ENCODE results near the gene CAPG. TPM values are rescaled to one million over a fixed set of nuclear protein-coding genes. Genes with fewer than 3 reads are reported as not detected.

The CAPG gene
- total RNA-seq, 2 experiments from 2014 or later = 8.1 to 9.8 TPM

DNA sequence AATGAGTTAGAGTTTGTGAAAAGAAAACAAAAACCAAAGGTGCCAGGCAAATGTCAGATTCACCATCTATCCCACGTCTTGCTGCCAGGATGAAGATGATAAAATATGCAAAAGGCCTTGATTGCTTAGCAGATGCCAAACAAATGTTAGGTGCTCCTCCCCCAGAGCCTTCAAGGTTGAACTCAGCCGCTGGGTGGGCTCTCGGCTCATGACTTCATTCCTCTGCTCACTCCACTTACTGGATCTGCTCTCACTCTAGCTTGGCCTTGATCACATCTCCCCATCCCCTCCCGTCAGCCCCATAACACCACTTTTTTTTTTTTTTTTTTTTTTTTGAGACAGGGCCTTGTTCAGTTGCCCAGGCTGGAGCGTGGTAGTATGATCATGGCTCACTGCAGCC, 46.9 kb upstream of the CAPG start:
- no peak overlapping the region for H2AFZ ChIP-seq (ENCODE audit: low read length)
- peaks cover 5% of the 10 kb centered on the region for H3K4me1 ChIP-seq (ENCODE audit: insufficient read depth, low read length, poor library complexity, severe bottlenecking)
- H3K4me2 ChIP-seq (ENCODE audit: low read length) = no peak overlapping the region
- H3K27ac ChIP-seq (ENCODE audit: low read depth, low read length, poor library complexity, severe bottlenecking) = no peak overlapping the region
- no peaks in the 10 kb centered on the region for H3K9me2 ChIP-seq (ENCODE audit: insufficient read depth, low read length)
- ChIA-PET POLR2A (no interaction called here), CTCF (ENCODE audit: unreplicated experiment) (no interaction called here)
- BruUV-seq (replicated peaks) = no TSS peak
- no peaks in the 10 kb centered on the region for H3K9me3 ChIP-seq (ENCODE audit: low read length)
- no peaks in the 10 kb centered on the region for H3K36me3 ChIP-seq (ENCODE audit: insufficient read depth, low read length)
- H3K79me2 ChIP-seq (ENCODE audit: insufficient read depth, low read depth, low read length) = no peaks in the 10 kb centered on the region
- H3K4me3 ChIP-seq (ENCODE audit: low read depth, low read length, poor library complexity, severe bottlenecking) = no peak overlapping the region
- DNase-seq (ENCODE audit: low spot score) = no peak
- TF ChIP-seq EZH2phosphoT487 (IDR thresholded peaks at IDR 0.05; ENCODE audit: borderline replicate concordance, low read depth, low read length) (no peak), CTCF (conservative IDR thresholded peaks at IDR 0.05; ENCODE audit: low read length) (no peak)
- H4K20me1 ChIP-seq (ENCODE audit: insufficient read depth, low read length) = no peaks in the 10 kb centered on the region
- intact Hi-C loops (cut with micrococcal nuclease; ENCODE audit: unreplicated experiment) = no loop called here

DNA sequence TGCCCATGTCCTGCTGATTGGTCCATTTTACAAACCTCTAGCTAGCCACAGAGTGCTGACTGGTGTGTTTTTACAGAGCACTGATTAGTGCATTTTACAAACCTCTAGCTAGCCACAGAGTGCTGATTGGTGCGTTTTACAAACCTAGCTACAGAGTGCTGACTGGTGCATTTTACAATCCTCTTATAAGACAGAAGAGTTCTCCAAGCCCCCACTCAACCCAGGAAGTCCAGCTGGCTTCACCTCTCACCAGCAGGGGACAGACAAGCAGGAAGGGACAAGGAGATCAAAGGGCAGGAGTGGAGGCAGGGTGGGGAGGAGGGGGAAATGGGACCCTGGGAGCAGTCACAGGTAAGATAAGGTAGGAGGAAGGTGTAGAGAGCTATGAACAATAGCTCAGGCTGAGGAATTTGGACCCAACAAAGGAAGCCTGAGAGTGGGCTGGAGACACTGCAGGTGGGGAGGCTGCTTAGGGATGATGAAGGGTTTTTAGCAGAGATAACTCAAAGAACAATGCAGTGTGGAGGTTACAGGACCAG, 45.5 kb upstream of the CAPG start:
- no peak overlapping the region for H3K4me3 ChIP-seq (ENCODE audit: low read depth, low read length, poor library complexity, severe bottlenecking)
- no peak overlapping the region for H3K27ac ChIP-seq (ENCODE audit: low read depth, low read length, poor library complexity, severe bottlenecking)
- peaks cover 5% of the 10 kb centered on the region for H3K4me1 ChIP-seq (ENCODE audit: insufficient read depth, low read length, poor library complexity, severe bottlenecking)
- H3K79me2 ChIP-seq (ENCODE audit: insufficient read depth, low read depth, low read length) = no peaks in the 10 kb centered on the region
- no peaks in the 10 kb centered on the region for H3K9me2 ChIP-seq (ENCODE audit: insufficient read depth, low read length)
- no peak overlapping the region for H3K4me2 ChIP-seq (ENCODE audit: low read length)
- ChIA-PET CTCF (ENCODE audit: unreplicated experiment) (interaction anchor here (0.6 kb wide), 1 partner anchor 193 kb away, joined by 5 read pairs; no protein-coding TSS in a partner anchor), POLR2A (no interaction called here)
- intact Hi-C loops (cut with micrococcal nuclease; ENCODE audit: unreplicated experiment) = no loop called here
- no peaks in the 10 kb centered on the region for H3K36me3 ChIP-seq (ENCODE audit: insufficient read depth, low read length)
- no peaks in the 10 kb centered on the region for H4K20me1 ChIP-seq (ENCODE audit: insufficient read depth, low read length)
- no peak overlapping the region for H2AFZ ChIP-seq (ENCODE audit: low read length)
- BruUV-seq (replicated peaks) = no TSS peak
- no peaks in the 10 kb centered on the region for H3K9me3 ChIP-seq (ENCODE audit: low read length)
- TF ChIP-seq CTCF (conservative IDR thresholded peaks at IDR 0.05; ENCODE audit: low read length) (no peak), EZH2phosphoT487 (IDR thresholded peaks at IDR 0.05; ENCODE audit: borderline replicate concordance, low read depth, low read length) (no peak)
- DNase-seq (ENCODE audit: low spot score) = no peak

GRCh38 chr2:85453571-85453970, 43.4 kb upstream of the CAPG start:
- peaks cover 13% of the 10 kb centered on the region for H3K4me1 ChIP-seq (ENCODE audit: insufficient read depth, low read length, poor library complexity, severe bottlenecking)
- H3K4me2 ChIP-seq (ENCODE audit: low read length) = no peak overlapping the region
- POLR2A ChIA-PET = interaction anchor here (0.8 to 1.4 kb wide), 2 partner anchors 11 to 19 kb away, joined by 5 to 7 read pairs; no protein-coding TSS in a partner anchor
- CTCF ChIA-PET (ENCODE audit: unreplicated experiment) = no interaction called here
- intact Hi-C loops (cut with micrococcal nuclease; ENCODE audit: unreplicated experiment) = no loop called here
- DNase-seq (ENCODE audit: low spot score) = no peak
- H3K9me3 ChIP-seq (ENCODE audit: low read length) = no peaks in the 10 kb centered on the region
- no peak overlapping the region for H3K27ac ChIP-seq (ENCODE audit: low read depth, low read length, poor library complexity, severe bottlenecking)
- TF ChIP-seq EZH2phosphoT487 (IDR thresholded peaks at IDR 0.05; ENCODE audit: borderline replicate concordance, low read depth, low read length) = no peak
- TF ChIP-seq CTCF (conservative IDR thresholded peaks at IDR 0.05; ENCODE audit: low read length) = no peak
- no peak overlapping the region for H3K4me3 ChIP-seq (ENCODE audit: low read depth, low read length, poor library complexity, severe bottlenecking)
- H3K79me2 ChIP-seq (ENCODE audit: insufficient read depth, low read depth, low read length) = no peaks in the 10 kb centered on the region
- no peak overlapping the region; the same call in 1 of the 2 replicates for H2AFZ ChIP-seq (ENCODE audit: low read length)
- H3K9me2 ChIP-seq (ENCODE audit: insufficient read depth, low read length) = no peaks in the 10 kb centered on the region
- no peaks in the 10 kb centered on the region for H3K36me3 ChIP-seq (ENCODE audit: insufficient read depth, low read length)
- BruUV-seq (replicated peaks) = no TSS peak
- H4K20me1 ChIP-seq (ENCODE audit: insufficient read depth, low read length) = no peaks in the 10 kb centered on the region
